Testis (tissue), 3 donors: ENCODE results near the gene GORASP1. TPM values are rescaled to one million over a fixed set of nuclear protein-coding genes. Genes with fewer than 3 reads are reported as not detected.

Source experiments
- DNase-seq: peaks from one replicate; pipeline ENCODE4 v3.0.0-alpha.2; 2019
- H3K27ac ChIP-seq, 2 donors: fragments of 200-600 bp; sonication (generic); one replicate each; pipeline ENCODE4 v1.5.1; 2019
- H3K27me3 ChIP-seq: fragments of 200-600 bp; sonication (generic); one replicate; pipeline ENCODE4 v1.5.1; 2019
- H3K36me3 ChIP-seq: fragments of 200-600 bp; sonication (generic); one replicate; pipeline ENCODE4 v1.5.1; 2017; ENCODE audit warnings: low read depth; ENCODE audit errors: missing control alignments
- H3K4me1 ChIP-seq: fragments of 200-600 bp; sonication (generic); one replicate; pipeline ENCODE4 v1.5.1; 2019
- H3K4me3 ChIP-seq, 2 donors: fragments of 200-600 bp; sonication (generic); one replicate each; pipeline ENCODE4 v1.5.1; 2017 to 2019
- H3K9me3 ChIP-seq: fragments of 200-600 bp; sonication (generic); one replicate; pipeline ENCODE4 v1.5.1; 2017
- POLR2A ChIP-seq: fragments of 450-650 bp; IDR thresholded peaks from one replicate; pipeline ENCODE4 v1.6.1; 2017; ENCODE audit warnings: antibody characterized with exemption, mild to moderate bottlenecking, moderate library complexity
- WGBS, 2 donors: methylation state at CpG; one replicate each; pipeline ENCODE4 v1.1.5; 2018; 5-methylcytosine and 5-hydroxymethylcytosine counted together
- intact Hi-C: fragments of 100-400 bp; cut with DNase I; formaldehyde crosslinking; loops from one replicate; pipeline ENCODE4 v1.15.1; 2023; ENCODE audit warnings: low total_unique reads
- polyA plus RNA-seq: library from polyadenylated mRNA; stranded (reverse); fragments of 350-450 nt; fragmentation: Illumina TruSeq; extraction: RNeasy Lipid Tissue Mini Kit (QIAGEN cat#74804); gene quantifications from one replicate; pipeline ENCODE4 v1.2.3, GENCODE V29; 2014; ENCODE audit warnings: low read depth, low replicate concordance; ENCODE audit not compliant: insufficient read depth
- total RNA-seq, 2 donors: library from RNA; depleted of rRNA; stranded (reverse); fragments of >200 nt; gene quantifications; one replicate each; pipeline ENCODE4 v1.2.3, GENCODE V29; 2016
- TF ChIP-seq, protein P1 (sequence below), 3 experiments: fragments of 450-650 bp in 2 of 3; fragments of 200-600 bp in 1 of 3; sonication (generic) in 1 of 3; IDR thresholded peaks; one replicate each; pipeline ENCODE4 v1.5.1; 2016 to 2019; ENCODE audit warnings: antibody characterized with exemption in 3 of 3, mild to moderate bottlenecking in 2 of 3, moderate library complexity in 1 of 3

The GORASP1 gene
- total and polyA plus RNA-seq, 3 donors from 2014 or later: 69.5 to 92.1 (median 75.3) TPM

DNA sequence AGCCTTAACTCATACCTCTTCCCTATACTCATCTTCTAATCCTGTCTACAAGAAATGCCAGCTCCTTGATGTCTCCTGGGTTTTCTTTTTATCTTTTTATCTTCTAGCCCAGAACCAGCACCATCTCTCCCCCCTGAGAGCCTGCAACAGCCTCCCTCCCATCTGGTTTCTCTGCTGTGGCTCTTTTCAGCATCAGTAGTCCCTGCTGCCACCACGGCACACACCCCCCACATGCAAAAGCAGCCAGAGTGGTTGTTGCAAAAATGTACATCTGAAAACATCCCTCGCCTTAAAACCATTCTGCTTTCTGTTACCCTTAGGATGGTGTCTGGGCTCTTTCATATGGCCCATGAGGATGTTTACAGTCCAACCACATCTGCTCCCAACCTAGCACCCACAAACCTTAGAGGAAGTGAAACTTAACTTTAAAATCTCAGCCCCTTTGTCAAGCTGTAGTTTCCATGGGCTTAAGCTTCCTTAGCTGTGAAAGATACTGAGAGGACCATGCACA is 828 bp upstream of the GORASP1 start:
- H3K9me3 ChIP-seq: no peaks in the 10 kb centered on the region
- H3K4me3 ChIP-seq: peak overlapping the region; percentile 92 to 96
- peaks cover 25% of the 10 kb centered on the region for H3K4me1 ChIP-seq
- peak overlapping the region; percentile 71 to 93 for H3K27ac ChIP-seq
- intact Hi-C loops: no loop called here
- WGBS, 2 donors: 18 to 20% methylated on average over 2 of the region's 2 CpGs
- TF ChIP-seq POLR2A: no peak
- TF ChIP-seq, protein P1, sequence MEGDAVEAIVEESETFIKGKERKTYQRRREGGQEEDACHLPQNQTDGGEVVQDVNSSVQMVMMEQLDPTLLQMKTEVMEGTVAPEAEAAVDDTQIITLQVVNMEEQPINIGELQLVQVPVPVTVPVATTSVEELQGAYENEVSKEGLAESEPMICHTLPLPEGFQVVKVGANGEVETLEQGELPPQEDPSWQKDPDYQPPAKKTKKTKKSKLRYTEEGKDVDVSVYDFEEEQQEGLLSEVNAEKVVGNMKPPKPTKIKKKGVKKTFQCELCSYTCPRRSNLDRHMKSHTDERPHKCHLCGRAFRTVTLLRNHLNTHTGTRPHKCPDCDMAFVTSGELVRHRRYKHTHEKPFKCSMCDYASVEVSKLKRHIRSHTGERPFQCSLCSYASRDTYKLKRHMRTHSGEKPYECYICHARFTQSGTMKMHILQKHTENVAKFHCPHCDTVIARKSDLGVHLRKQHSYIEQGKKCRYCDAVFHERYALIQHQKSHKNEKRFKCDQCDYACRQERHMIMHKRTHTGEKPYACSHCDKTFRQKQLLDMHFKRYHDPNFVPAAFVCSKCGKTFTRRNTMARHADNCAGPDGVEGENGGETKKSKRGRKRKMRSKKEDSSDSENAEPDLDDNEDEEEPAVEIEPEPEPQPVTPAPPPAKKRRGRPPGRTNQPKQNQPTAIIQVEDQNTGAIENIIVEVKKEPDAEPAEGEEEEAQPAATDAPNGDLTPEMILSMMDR (IDR thresholded peaks at IDR 0.05): no peak
- H3K27me3 ChIP-seq: no peaks in the 10 kb centered on the region
- no peak for DNase-seq
- H3K36me3 ChIP-seq: no peaks in the 10 kb centered on the region

GRCh38 chr3:39106851-39107387 is 508 bp downstream of the GORASP1 start:
- no peak for TF ChIP-seq POLR2A
- TF ChIP-seq, protein P1 (IDR thresholded peaks at IDR 0.05): no peak
- Histone ChIP-seq H3K36me3 (no peaks in the 10 kb centered on the region), H3K4me1 (peaks cover 25% of the 10 kb centered on the region), H3K27ac (peak overlapping the region; percentile 71 to 93), H3K27me3 (no peaks in the 10 kb centered on the region), H3K9me3 (no peaks in the 10 kb centered on the region), H3K4me3 (peak overlapping the region; percentile 92 to 96)
- 1% methylated on average over 10 to 29 of the region's 55 CpGs for WGBS, 2 donors
- intact Hi-C loops: no loop called here
- DNase-seq: peak; percentile 56

- Histone ChIP-seq H3K4me1 (peaks cover 25% of the 10 kb centered on the region), H3K36me3 (no peaks in the 10 kb centered on the region), H3K27me3 (no peaks in the 10 kb centered on the region), H3K9me3 (no peaks in the 10 kb centered on the region), H3K4me3 (peak overlapping the region; percentile 92 to 96), H3K27ac (peak overlapping the region; percentile 71 to 93)
- DNase-seq: peak; percentile 36
- WGBS, 2 donors: 3 to 7% methylated on average over 16 of the region's 16 CpGs
- TF ChIP-seq POLR2A: no peak
- TF ChIP-seq, protein P1 (IDR thresholded peaks at IDR 0.05): no peak
- intact Hi-C loops: no loop called here
Observed at GRCh38 chr3:39106281-39106811, 1.1 kb downstream of the GORASP1 start.

DNA sequence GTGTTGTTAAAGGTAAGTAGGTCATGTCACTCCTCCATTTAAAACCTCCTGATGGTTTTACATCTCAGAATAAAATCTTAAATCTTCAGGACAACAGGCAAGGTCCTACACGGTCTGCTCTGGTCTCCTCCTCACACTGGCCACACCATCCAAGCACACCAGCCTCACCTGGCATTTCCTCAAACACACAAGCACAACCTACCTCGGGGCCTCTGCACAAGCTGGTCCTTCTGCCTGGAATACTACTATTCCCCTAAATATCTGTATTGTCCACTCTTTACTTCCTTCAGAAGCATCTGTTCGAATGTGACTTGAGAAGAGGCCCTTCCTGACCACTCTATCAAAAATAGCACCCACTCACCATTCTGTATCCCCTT is 1.8 kb downstream of the GORASP1 start:
- Histone ChIP-seq H3K4me3 (no peak overlapping the region), H3K27me3 (no peaks in the 10 kb centered on the region), H3K4me1 (peaks cover 25% of the 10 kb centered on the region), H3K27ac (no peak overlapping the region), H3K9me3 (no peaks in the 10 kb centered on the region), H3K36me3 (no peaks in the 10 kb centered on the region)
- 75 to 84% methylated on average over 3 of the region's 3 CpGs for WGBS, 2 donors
- no peak for TF ChIP-seq POLR2A
- TF ChIP-seq, protein P1 (IDR thresholded peaks at IDR 0.05): no peak
- peak; percentile 9 for DNase-seq
- intact Hi-C loops: no loop called here
